ENCODE data around the gene USP24.

DNA sequence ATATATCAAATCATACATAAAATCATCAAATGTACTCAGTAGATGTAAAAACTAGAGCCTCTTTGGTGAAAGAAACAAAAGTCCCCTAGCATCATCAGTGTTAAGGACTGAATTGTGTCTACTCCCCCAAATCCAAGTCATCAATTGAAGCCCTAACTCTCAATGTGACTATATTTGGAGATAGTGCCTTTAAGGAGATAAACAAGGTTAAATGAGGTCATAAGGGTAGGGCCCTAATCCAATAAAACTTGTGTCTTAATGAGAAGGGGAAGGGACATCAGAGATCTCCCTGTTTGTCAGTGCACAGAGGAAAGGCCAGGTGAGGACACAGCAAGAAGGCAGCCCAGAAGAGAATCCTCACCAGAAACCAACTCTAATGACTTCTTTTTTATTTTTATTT, 33.5 kb downstream of the USP24 start:
- TF ChIP-seq, protein P1, sequence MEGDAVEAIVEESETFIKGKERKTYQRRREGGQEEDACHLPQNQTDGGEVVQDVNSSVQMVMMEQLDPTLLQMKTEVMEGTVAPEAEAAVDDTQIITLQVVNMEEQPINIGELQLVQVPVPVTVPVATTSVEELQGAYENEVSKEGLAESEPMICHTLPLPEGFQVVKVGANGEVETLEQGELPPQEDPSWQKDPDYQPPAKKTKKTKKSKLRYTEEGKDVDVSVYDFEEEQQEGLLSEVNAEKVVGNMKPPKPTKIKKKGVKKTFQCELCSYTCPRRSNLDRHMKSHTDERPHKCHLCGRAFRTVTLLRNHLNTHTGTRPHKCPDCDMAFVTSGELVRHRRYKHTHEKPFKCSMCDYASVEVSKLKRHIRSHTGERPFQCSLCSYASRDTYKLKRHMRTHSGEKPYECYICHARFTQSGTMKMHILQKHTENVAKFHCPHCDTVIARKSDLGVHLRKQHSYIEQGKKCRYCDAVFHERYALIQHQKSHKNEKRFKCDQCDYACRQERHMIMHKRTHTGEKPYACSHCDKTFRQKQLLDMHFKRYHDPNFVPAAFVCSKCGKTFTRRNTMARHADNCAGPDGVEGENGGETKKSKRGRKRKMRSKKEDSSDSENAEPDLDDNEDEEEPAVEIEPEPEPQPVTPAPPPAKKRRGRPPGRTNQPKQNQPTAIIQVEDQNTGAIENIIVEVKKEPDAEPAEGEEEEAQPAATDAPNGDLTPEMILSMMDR (IDR thresholded peaks at IDR 0.05; ENCODE audit: low read depth, low read length, poor library complexity, severe bottlenecking) = no peak
- no peak for TF ChIP-seq EZH2phosphoT487 (IDR thresholded peaks at IDR 0.05; ENCODE audit: borderline replicate concordance, low read length)

Measured in DOHH2 (cell line).